H1 (cell line): ENCODE data around the gene CSF3. TPM values are rescaled to one million over a fixed set of nuclear protein-coding genes. Genes with fewer than 3 reads are reported as not detected.

Experiments used
- CTCF ChIA-PET: fragments of 300-600 bp; sonication (Branson Sonifier 250); formaldehyde crosslinking; loops from one replicate; lab custom pipeline; 2021; ENCODE audit not compliant: partially characterized antibody; lab: Charles Lee
- POLR2A ChIA-PET: fragments of 300-600 bp; sonication (Branson Sonifier 250); formaldehyde crosslinking; loops from one replicate; lab custom pipeline; 2021; ENCODE audit warnings: inconsistent platforms; ENCODE audit not compliant: partially characterized antibody; lab: Charles Lee
- DNase-seq, 2 experiments: peaks; one replicate each; pipeline versions ENCODE4 v3.0.0 to v3.0.0-alpha.2; 2010 to 2022; ENCODE audit warnings: low spot score in 2 of 2, low read depth in 1 of 2, mixed read lengths in 1 of 2
- FAIRE-seq: peaks from 2 replicates; lab custom pipeline; 2011; peaks lifted over from hg19 to GRCh38; lab: Jason Lieb, UNC
- H2AFZ ChIP-seq: 2 replicates; pipeline ENCODE4 v1.8.1; 2012; ENCODE audit warnings: low read length, inconsistent platforms
- H2AK5ac ChIP-seq: 2 replicates; pipeline ENCODE4 v1.6.1; 2013; ENCODE audit warnings: low read depth, low read length
- H2BK120ac ChIP-seq: replicated peaks from 2 replicates; pipeline ENCODE3; 2013; ENCODE audit warnings: low read depth, low read length, inconsistent platforms
- H2BK12ac ChIP-seq: 2 replicates; pipeline ENCODE4 v1.6.1; 2013; ENCODE audit warnings: low read depth, low read length
- H2BK15ac ChIP-seq: 2 replicates; pipeline ENCODE4 v1.6.1; 2013; ENCODE audit warnings: low read length
- H2BK20ac ChIP-seq: 2 replicates; pipeline ENCODE4 v1.6.1; 2013; ENCODE audit warnings: low read length
- H2BK5ac ChIP-seq: 2 replicates; pipeline ENCODE4 v1.6.1; 2013; ENCODE audit warnings: low read depth, low read length
- H3K14ac ChIP-seq: 2 replicates; pipeline ENCODE4 v1.6.1; 2013; ENCODE audit warnings: inconsistent platforms; ENCODE audit not compliant: insufficient read length
- H3K18ac ChIP-seq: 2 replicates; pipeline ENCODE4 v1.6.1; 2013; ENCODE audit warnings: low read length; ENCODE audit errors: extremely low read depth
- H3K23ac ChIP-seq: 2 replicates; pipeline ENCODE4 v1.6.1; 2013; ENCODE audit warnings: inconsistent platforms; ENCODE audit not compliant: insufficient read length
- H3K23me2 ChIP-seq: 2 replicates; pipeline ENCODE4 v1.6.1; 2013; ENCODE audit warnings: low read depth, low read length
- H3K27ac ChIP-seq: 2 replicates; pipeline ENCODE4 v1.6.1; 2011; ENCODE audit warnings: low read depth, low read length, inconsistent platforms
- H3K27me3 ChIP-seq, 4 experiments: replicated peaks in 1 of 4; 1 replicate in 1 of 4; 2 replicates in 3 of 4; pipeline versions ENCODE4 v1.6.1 to v1.8.1; 2011 to 2013; ENCODE audit warnings: low read length in 3 of 4, mild to moderate bottlenecking in 3 of 4, inconsistent platforms in 2 of 4, mixed read lengths in 2 of 4, moderate library complexity in 1 of 4; ENCODE audit not compliant: control insufficient read depth in 3 of 4, insufficient read depth in 3 of 4; ENCODE audit errors: extremely low read depth in 1 of 4
- H3K36me3 ChIP-seq, 4 experiments: 2 replicates each; pipeline versions ENCODE4 v1.6.1 to v1.8.1; 2011 to 2013; ENCODE audit warnings: mild to moderate bottlenecking in 4 of 4, low read length in 3 of 4, moderate library complexity in 2 of 4, control low read depth in 1 of 4, inconsistent platforms in 1 of 4; ENCODE audit not compliant: insufficient read depth in 4 of 4, control insufficient read depth in 2 of 4
- H3K4ac ChIP-seq: replicated peaks from 2 replicates; pipeline ENCODE3; 2013; ENCODE audit warnings: low read length, low read depth, mixed read lengths, inconsistent platforms; ENCODE audit not compliant: insufficient read length
- H3K4me1 ChIP-seq, 4 experiments: replicated peaks in 1 of 4; 1 replicate in 1 of 4; 2 replicates in 3 of 4; pipeline versions ENCODE4 v1.6.1 to v1.8.1; 2011 to 2013; ENCODE audit warnings: low read length in 3 of 4, inconsistent platforms in 2 of 4, mixed read lengths in 1 of 4; ENCODE audit not compliant: insufficient read depth in 4 of 4, control insufficient read depth in 3 of 4
- H3K4me2 ChIP-seq, 2 experiments: 2 replicates each; pipeline versions ENCODE4 v1.6.1 to v1.8.1; 2011 to 2013; ENCODE audit warnings: low read depth in 2 of 2, low read length in 2 of 2, control low read depth in 1 of 2, inconsistent platforms in 1 of 2, mild to moderate bottlenecking in 1 of 2; ENCODE audit not compliant: insufficient read depth in 1 of 2
- H3K4me3 ChIP-seq, 4 experiments: fragments of 200-600, 300-600 bp in 1 of 4; sonication (generic), shearing (Covaris generic), sonication (Bioruptor Twin) in 1 of 4; 2 replicates each; pipeline versions ENCODE4 v1.5.1 to v1.8.1; 2011 to 2016; ENCODE audit warnings: low read length in 4 of 4, low read depth in 3 of 4, control low read depth in 2 of 4, inconsistent platforms in 2 of 4, mild to moderate bottlenecking in 2 of 4, mixed read lengths in 1 of 4, moderate library complexity in 1 of 4; ENCODE audit not compliant: insufficient read depth in 2 of 4; ENCODE audit errors: extremely low read depth in 1 of 4
- H3K56ac ChIP-seq: replicated peaks from 2 replicates; pipeline ENCODE3; 2013; ENCODE audit warnings: low read depth, mild to moderate bottlenecking, mixed read lengths, low read length, inconsistent platforms; ENCODE audit not compliant: insufficient read length
- H3K79me1 ChIP-seq: 2 replicates; pipeline ENCODE4 v1.6.1; 2013; ENCODE audit warnings: low read depth, low read length, control low read depth
- H3K79me2 ChIP-seq, 2 experiments: 2 replicates each; pipeline versions ENCODE4 v1.6.1 to v1.8.1; 2012 to 2013; ENCODE audit warnings: low read length in 2 of 2, mild to moderate bottlenecking in 2 of 2, inconsistent platforms in 1 of 2; ENCODE audit not compliant: insufficient read depth in 2 of 2, control insufficient read depth in 1 of 2
- H3K9ac ChIP-seq, 4 experiments: replicated peaks in 1 of 4; 1 replicate in 1 of 4; 2 replicates in 3 of 4; pipeline versions ENCODE4 v1.6.1 to v1.8.1; 2011 to 2013; ENCODE audit warnings: low read depth in 3 of 4, low read length in 3 of 4, control low read depth in 2 of 4, mild to moderate bottlenecking in 2 of 4, moderate library complexity in 2 of 4, inconsistent platforms in 1 of 4; ENCODE audit errors: extremely low read depth in 1 of 4
- H3K9me3 ChIP-seq, 2 experiments: 2 replicates each; pipeline versions ENCODE4 v1.6.1 to v1.8.1; 2012 to 2013; ENCODE audit warnings: mild to moderate bottlenecking in 2 of 2, moderate library complexity in 2 of 2, control low read depth in 1 of 2, inconsistent platforms in 1 of 2, low read depth in 1 of 2, low read length in 1 of 2, mixed read lengths in 1 of 2; ENCODE audit not compliant: insufficient read depth in 2 of 2
- H4K20me1 ChIP-seq, 2 experiments: replicated peaks in 1 of 2; 2 replicates each; pipeline versions ENCODE3 to v1.8.1; 2011 to 2013; ENCODE audit warnings: inconsistent platforms in 2 of 2, low read length in 2 of 2, mild to moderate bottlenecking in 1 of 2; ENCODE audit not compliant: insufficient read depth in 2 of 2, control insufficient read depth in 1 of 2
- H4K5ac ChIP-seq: 2 replicates; pipeline ENCODE4 v1.6.1; 2013; ENCODE audit warnings: low read length, low read depth, mixed read lengths, inconsistent platforms; ENCODE audit not compliant: insufficient read length
- H4K8ac ChIP-seq: 2 replicates; pipeline ENCODE4 v1.8.0; 2013; ENCODE audit warnings: mild to moderate bottlenecking, moderate library complexity, low read length, inconsistent platforms; ENCODE audit not compliant: insufficient read depth; ENCODE audit errors: extremely low read depth
- H4K91ac ChIP-seq: replicated peaks from 2 replicates; pipeline ENCODE3; 2013; ENCODE audit warnings: low read length, mixed read lengths, inconsistent platforms; ENCODE audit not compliant: insufficient read length
- HDAC2 ChIP-seq, 2 experiments: fragments of 300-600 bp in 1 of 2; sonication (generic) in 1 of 2; IDR thresholded peaks; 2 replicates each; pipeline ENCODE4 v1.6.1; 2011 to 2012; ENCODE audit warnings: low read depth in 2 of 2, low read length in 2 of 2, mild to moderate bottlenecking in 2 of 2, moderate library complexity in 2 of 2, borderline replicate concordance in 1 of 2, inconsistent platforms in 1 of 2
- HDAC6 ChIP-seq: IDR thresholded peaks from one replicate; pipeline ENCODE4 v1.7.1; 2012; ENCODE audit warnings: low read depth, mild to moderate bottlenecking, inconsistent platforms, low read length, moderate library complexity
- POLR2AphosphoS5 ChIP-seq: IDR thresholded peaks from 2 replicates; pipeline ENCODE4 v1.6.1; 2011; ENCODE audit warnings: low read depth, low read length
- SAP30 ChIP-seq: fragments of 300-600 bp; sonication (generic); IDR thresholded peaks from 2 replicates; pipeline ENCODE4 v1.7.1; 2012; ENCODE audit warnings: low read length, moderate library complexity, mild to moderate bottlenecking, inconsistent platforms; ENCODE audit not compliant: insufficient read depth, insufficient replicate concordance
- SUZ12 ChIP-seq: fragments of 200-600 bp; sonication (generic); IDR thresholded peaks from 2 replicates; pipeline ENCODE4 v1.6.1; 2012; ENCODE audit warnings: mild to moderate bottlenecking, inconsistent platforms, low read length, moderate library complexity, mixed read lengths
- TBP ChIP-seq: IDR thresholded peaks from 2 replicates; pipeline ENCODE4 v1.6.1; 2011; ENCODE audit warnings: low read depth, low read length, improper control_type of control experiment
- WGBS, 2 experiments: shearing (Covaris generic) in 1 of 2; methylation state at CpG; one replicate each; pipeline versions ENCODE4 v1.1.6 to v1.1.7; 2013 to 2015; ENCODE audit warnings: low lambda C conversion rate in 2 of 2, mixed read lengths in 2 of 2, inconsistent platforms in 1 of 2, low coverage in 1 of 2, missing lambda C conversion rate in 1 of 2; ENCODE audit not compliant: insufficient replicate concordance in 2 of 2, insufficient coverage in 1 of 2, insufficient read length in 1 of 2; ENCODE audit errors: extremely low coverage in 1 of 2, missing lambda C conversion rate in 1 of 2; 5-methylcytosine and 5-hydroxymethylcytosine counted together
- polyA plus RNA-seq, 7 experiments: library from polyadenylated mRNA; depleted of rRNA in 3 of 7; stranded (reverse) in 5 of 7; unstranded in 2 of 7; fragments of >200 nt in 5 of 7; fragments of 200-250 nt in 2 of 7; gene quantifications; 1 replicate in 5 of 7; 2 replicates in 1 of 7; 4 replicates in 1 of 7; pipeline versions ENCODE4 v1.2.1 to v1.2.3, GENCODE V29; 2011 to 2013; ENCODE audit warnings: missing spikeins in 2 of 7, mixed read lengths in 2 of 7
- total RNA-seq: library from RNA; stranded (reverse); fragmentation: NEBNext Ultra II Directional; extraction: Animal tissue kit (Norgen Biotek cat#: 25700); gene quantifications from 2 replicates; pipeline ENCODE4 v1.2.1, GENCODE V29; 2021
- TF ChIP-seq, protein P1 (sequence below): IDR thresholded peaks from 2 replicates; pipeline ENCODE4 v1.6.1; 2012; ENCODE audit warnings: inconsistent platforms

CSF3 gene
- total and polyA plus RNA-seq, 2 of the 8 experiments (the other 6 are each of a cell fraction or from before 2014, with no cell fraction given) = 0.03 TPM; not detected in 1

DNA sequence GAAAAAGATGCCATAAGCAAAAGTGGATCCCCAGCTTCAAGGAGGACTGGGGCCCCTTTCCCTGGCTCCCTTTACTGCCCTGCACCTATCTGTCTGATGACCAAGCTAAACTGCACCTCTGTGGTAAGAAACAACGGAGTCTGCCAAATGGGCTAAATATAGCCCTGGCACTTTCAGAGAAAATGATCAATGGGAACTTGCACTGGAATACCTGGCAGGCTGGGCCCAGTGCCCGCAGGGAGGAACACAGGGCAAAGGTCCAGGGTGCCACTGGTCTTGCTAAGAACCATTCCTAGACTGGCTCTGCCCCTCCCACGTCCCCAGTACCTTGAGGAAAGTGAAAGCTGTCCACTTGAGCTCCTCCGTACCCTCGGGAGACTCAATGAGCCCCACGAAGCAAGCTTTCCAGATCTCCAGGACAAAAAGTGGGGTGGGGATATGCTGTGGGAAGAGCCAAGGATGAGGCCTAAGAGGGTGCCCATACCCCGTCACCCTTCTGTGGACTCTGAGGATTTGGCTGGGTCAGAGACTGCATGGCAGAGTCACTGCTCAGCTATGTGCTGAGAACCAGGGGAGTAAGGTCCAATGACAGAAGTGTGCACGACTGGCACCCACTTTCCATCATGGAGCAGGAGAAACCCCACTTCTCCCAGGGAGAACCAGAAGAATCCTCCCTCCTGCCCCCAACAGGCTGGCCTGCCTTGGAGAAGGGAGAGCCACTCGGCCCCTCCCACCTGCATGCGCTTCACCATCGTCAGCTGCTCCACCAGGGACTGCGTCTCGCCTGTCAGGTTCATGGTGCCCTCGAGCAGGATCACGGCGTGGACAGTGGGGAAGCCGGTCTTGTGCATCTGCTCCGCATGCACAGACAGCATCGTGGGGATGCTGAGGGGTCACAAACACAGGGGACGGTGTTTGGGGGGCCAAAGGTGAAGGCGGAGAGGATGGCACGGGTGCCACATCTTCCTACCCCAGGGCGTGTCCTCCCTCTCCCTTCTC, 17.4 kb downstream of the CSF3 start:
- no peak overlapping the region for H3K4ac ChIP-seq
- peaks cover 11 to 38% (median 20%) of the 10 kb centered on the region in 4 experiments for H3K36me3 ChIP-seq
- peaks cover 0 to 5% of the 10 kb centered on the region in 2 experiments for H4K20me1 ChIP-seq
- H2BK5ac ChIP-seq = no peak overlapping the region
- peaks cover 0 to 6% (median 1%) of the 10 kb centered on the region in 4 experiments; a peak in 4 of 7 replicates for H3K4me1 ChIP-seq
- no peak overlapping the region for H2BK15ac ChIP-seq
- no peaks in the 10 kb centered on the region for H3K9me3 ChIP-seq
- no peak overlapping the region for H3K9ac ChIP-seq
- H2AK5ac ChIP-seq = no peak overlapping the region
- ChIA-PET POLR2A (interaction anchor here (0.8 to 2.6 kb wide), 4 partner anchors 10 to 21 kb away, joined by 3 to 6 read pairs (median 3); partner anchors contain the start of gene MED24), CTCF (interaction anchor here (0.6 to 29.7 kb wide), 10 partner anchors 11 to 135 kb away, joined by 3 to 876 read pairs (median 4); partner anchors contain the start of genes CSF3, MED24 and THRA)
- no peak overlapping the region for H3K27ac ChIP-seq
- H3K27me3 ChIP-seq = no peaks in the 10 kb centered on the region
- TF ChIP-seq TBP (no peak), POLR2AphosphoS5 (no peak), HDAC2 (IDR thresholded peaks at IDR 0.05; ENCODE audit: borderline replicate concordance in 1 of 2, low read depth in 2 of 2, low read length in 2 of 2) (no peak), SAP30 (no peak), HDAC6 (no peak), SUZ12 (no peak)
- TF ChIP-seq, protein P1, sequence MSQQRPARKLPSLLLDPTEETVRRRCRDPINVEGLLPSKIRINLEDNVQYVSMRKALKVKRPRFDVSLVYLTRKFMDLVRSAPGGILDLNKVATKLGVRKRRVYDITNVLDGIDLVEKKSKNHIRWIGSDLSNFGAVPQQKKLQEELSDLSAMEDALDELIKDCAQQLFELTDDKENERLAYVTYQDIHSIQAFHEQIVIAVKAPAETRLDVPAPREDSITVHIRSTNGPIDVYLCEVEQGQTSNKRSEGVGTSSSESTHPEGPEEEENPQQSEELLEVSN = no peak
- no peak overlapping the region for H2BK120ac ChIP-seq
- no peaks in the 10 kb centered on the region for H3K79me2 ChIP-seq
- H3K79me1 ChIP-seq = no peaks in the 10 kb centered on the region
- H3K4me3 ChIP-seq = no peak overlapping the region
- H4K91ac ChIP-seq = no peak overlapping the region
- H2BK20ac ChIP-seq = no peak overlapping the region
- no peak overlapping the region for H3K14ac ChIP-seq
- no peak overlapping the region for H3K18ac ChIP-seq
- H3K56ac ChIP-seq = no peak overlapping the region
- no peak for FAIRE-seq
- peak overlapping the region; percentile 14; the same call in 1 of the 2 replicates for H4K8ac ChIP-seq
- no peak overlapping the region for H2AFZ ChIP-seq
- no peak for DNase-seq
- H4K5ac ChIP-seq = no peak overlapping the region
- no peak overlapping the region for H3K23ac ChIP-seq
- H3K23me2 ChIP-seq = no peaks in the 10 kb centered on the region
- 91% methylated on average over 23 of the region's 23 CpGs; no CpG with 5 or more reads in 1 of the 2 experiments for WGBS, 2 experiments
- H2BK12ac ChIP-seq = no peak overlapping the region
- no peak overlapping the region for H3K4me2 ChIP-seq
